ENCODE data around the gene POU1F1. TPM values are rescaled to one million over a fixed set of nuclear protein-coding genes. Genes with fewer than 3 reads are reported as not detected.

POU1F1 gene
- total RNA-seq: not detected in 2 replicates

DNA sequence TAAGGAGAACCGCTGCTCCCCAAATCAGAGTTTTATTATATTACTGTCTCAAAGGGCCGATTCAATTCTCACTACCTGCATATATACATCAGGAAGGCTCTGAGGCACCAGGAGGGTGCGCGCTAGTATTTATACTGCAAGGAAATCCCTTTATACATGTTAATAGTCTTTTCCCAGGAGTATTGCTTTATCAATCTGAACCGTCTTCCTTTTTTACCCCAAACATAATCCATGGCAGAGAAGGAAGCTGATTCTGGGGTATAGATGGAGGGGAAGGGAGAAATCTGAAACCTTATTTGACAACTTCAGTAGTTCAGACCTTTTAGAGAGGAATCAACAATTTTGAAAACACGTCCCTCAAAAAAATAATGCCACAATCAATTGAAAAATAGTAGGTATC lies at the start of gene POU1F1:
TSS of gene POU1F1 (minus strand) at position 101 of the 400 bp plus-strand sequence. CDS start 122 bp downstream, outside the sequence.

DNA sequence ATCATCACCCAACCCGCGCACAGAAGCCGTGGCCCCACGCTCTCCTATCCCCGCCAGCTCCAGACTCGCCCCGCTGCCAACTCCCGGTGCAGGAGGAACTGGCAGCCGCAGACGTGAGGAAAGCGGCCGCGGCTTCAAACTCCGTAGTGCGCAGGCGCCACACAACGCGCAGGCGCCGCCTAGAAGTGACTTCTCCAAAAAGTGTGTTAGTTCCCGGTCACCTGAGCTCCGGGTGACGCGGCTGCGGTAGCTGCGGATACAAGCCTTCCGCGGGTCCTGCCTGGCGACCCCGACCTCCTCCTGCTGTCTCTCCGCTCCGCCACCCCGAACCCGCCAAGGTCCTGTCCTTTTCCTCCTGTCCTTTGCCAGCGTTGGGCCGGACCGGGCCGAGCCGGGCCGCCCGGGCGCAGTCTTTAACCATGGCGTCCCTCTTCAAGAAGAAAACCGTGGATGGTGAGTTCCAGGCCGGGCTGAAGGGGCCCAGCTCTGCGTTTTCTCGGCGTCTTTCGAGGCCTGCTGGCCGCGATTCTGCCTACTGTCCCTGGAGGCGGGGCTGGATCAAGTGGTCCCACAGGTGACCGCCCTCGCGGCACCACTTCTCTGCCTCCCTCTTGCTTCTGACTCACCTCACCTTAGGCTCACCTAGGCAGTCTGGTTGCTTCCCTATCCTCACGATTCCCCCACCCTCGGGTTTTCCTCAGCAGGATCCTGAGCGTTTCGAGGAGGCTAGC lies 49.1 kb downstream of the POU1F1 start, which contains the start of gene CHMP2B:
TSS of gene CHMP2B (plus strand) at position 206 of the 731 bp plus-strand sequence. CDS start at position 420, 214 bp downstream.

Other genes with a start within 250 kb of the POU1F1 start
- gene CHMP2B, start 49.3 kb downstream of the POU1F1 start, total RNA-seq: 31.5 and 36.8 TPM in 2 replicates

Measured in airway epithelial cell (primary cell).